Neural progenitor cell (in vitro differentiated cells): ENCODE measurements around the gene WNT6. TPM values are rescaled to one million over a fixed set of nuclear protein-coding genes. Genes with fewer than 3 reads are reported as not detected.

Source experiments
- DNase-seq: peaks from one replicate; pipeline ENCODE4 v3.0.0-alpha.2; 2016; ENCODE audit warnings: low spot score
- H2AFZ ChIP-seq: fragments of 200-600 bp; sonication (generic); replicated peaks from 2 replicates; pipeline ENCODE4 v1.6.1; 2016; ENCODE audit warnings: antibody characterized with exemption
- H3F3A ChIP-seq: fragments of 200-600 bp; sonication (generic); 2 replicates; pipeline ENCODE4 v1.6.1; 2016; ENCODE audit warnings: antibody characterized with exemption, low read depth
- H3K27ac ChIP-seq: fragments of 200-600 bp; sonication (generic); 2 replicates; pipeline ENCODE4 v1.5.1; 2016; ENCODE audit warnings: mild to moderate bottlenecking
- H3K27me3 ChIP-seq: fragments of 200-600 bp; sonication (generic); 2 replicates; pipeline ENCODE4 v1.6.1; 2016; ENCODE audit warnings: mild to moderate bottlenecking, moderate library complexity
- H3K36me3 ChIP-seq: fragments of 200-600 bp; sonication (generic); 2 replicates; pipeline ENCODE4 v1.5.1; 2016
- H3K4me1 ChIP-seq: fragments of 200-600 bp; sonication (generic); 2 replicates; pipeline ENCODE4 v1.6.1; 2016; ENCODE audit warnings: mixed run types
- H3K4me2 ChIP-seq: fragments of 200-600 bp; sonication (generic); 2 replicates; pipeline ENCODE4 v1.6.1; 2016
- H3K4me3 ChIP-seq: fragments of 200-600 bp; sonication (generic); 2 replicates; pipeline ENCODE4 v1.5.1; 2016
- H3K79me2 ChIP-seq: fragments of 200-600 bp; sonication (generic); 2 replicates; pipeline ENCODE4 v1.6.1; 2016; ENCODE audit warnings: low read depth
- H3K9ac ChIP-seq: fragments of 200-600 bp; sonication (generic); 2 replicates; pipeline ENCODE4 v1.6.1; 2016
- H3K9me3 ChIP-seq: fragments of 200-600 bp; sonication (generic); 2 replicates; pipeline ENCODE4 v1.5.1; 2016; ENCODE audit warnings: low read depth
- H4K20me1 ChIP-seq: fragments of 200-600 bp; sonication (generic); 2 replicates; pipeline ENCODE4 v1.6.1; 2016; ENCODE audit warnings: low read depth
- H3K27ac Mint-ChIP-seq: 3 replicates; pipeline ENCODE4 v1.8.0; 2021; ENCODE audit warnings: mixed read lengths
- H3K27me3 Mint-ChIP-seq: 2 replicates; pipeline ENCODE4 v1.8.0; 2022; ENCODE audit warnings: low read depth, mild to moderate bottlenecking, inconsistent platforms, moderate library complexity, mixed read lengths; ENCODE audit not compliant: insufficient read depth
- H3K36me3 Mint-ChIP-seq: 3 replicates; pipeline ENCODE4 v1.8.0; 2021; ENCODE audit warnings: mixed read lengths
- H3K4me1 Mint-ChIP-seq: 3 replicates; pipeline ENCODE4 v1.8.0; 2021; ENCODE audit warnings: mixed read lengths
- H3K4me3 Mint-ChIP-seq: 3 replicates; pipeline ENCODE4 v1.8.0; 2021; ENCODE audit warnings: mild to moderate bottlenecking, moderate library complexity, mixed read lengths
- H3K9me3 Mint-ChIP-seq: 3 replicates; pipeline ENCODE4 v1.8.0; 2020; ENCODE audit warnings: mixed read lengths
- CTCF ChIP-seq: fragments of 200-600 bp; sonication (generic); IDR thresholded peaks from 2 replicates; pipeline ENCODE4 v1.5.1; 2017; ENCODE audit warnings: antibody characterized with exemption, mild to moderate bottlenecking
- EZH2 ChIP-seq: fragments of 200-600 bp; sonication (generic); IDR thresholded peaks from 2 replicates; pipeline ENCODE4 v1.6.1; 2017; ENCODE audit warnings: antibody characterized with exemption, mild to moderate bottlenecking, moderate library complexity
- EZH2phosphoT487 ChIP-seq: fragments of 200-600 bp; sonication (generic); IDR thresholded peaks from 2 replicates; pipeline ENCODE4 v1.6.1; 2017; ENCODE audit warnings: antibody characterized with exemption
- total RNA-seq: library from RNA; depleted of rRNA; stranded (reverse); fragments of >200 nt; gene quantifications from 2 replicates; pipeline ENCODE4 v1.2.3, GENCODE V29; 2015; ENCODE audit warnings: low replicate concordance

Gene WNT6
- total RNA-seq, 1 donor from 2014 or later: not detected

- Histone ChIP-seq H3K9ac (no peak overlapping the region), H3K4me3 (no peak overlapping the region), H3K4me1 (peaks cover 24% of the 10 kb centered on the region), H3K9me3 (no peaks in the 10 kb centered on the region), H3K27ac (no peak overlapping the region), H3F3A (peaks cover 25% of the 10 kb centered on the region), H3K27me3 (peaks cover 100% of the 10 kb centered on the region), H2AFZ (no peak overlapping the region), H3K4me2 (no peak overlapping the region), H3K79me2 (no peaks in the 10 kb centered on the region), H4K20me1 (peaks cover 29% of the 10 kb centered on the region), H3K36me3 (no peaks in the 10 kb centered on the region)
- H3K4me3 Mint-ChIP-seq: no peak overlapping the region
- TF ChIP-seq EZH2phosphoT487 (no peak), EZH2 (no peak), CTCF (no peak)
- H3K27ac Mint-ChIP-seq: no peak overlapping the region
- peaks cover 75% of the 10 kb centered on the region for H3K27me3 Mint-ChIP-seq
- H3K9me3 Mint-ChIP-seq: no peaks in the 10 kb centered on the region
- DNase-seq: no peak
- H3K4me1 Mint-ChIP-seq: peaks cover 18% of the 10 kb centered on the region
- H3K36me3 Mint-ChIP-seq: no peaks in the 10 kb centered on the region
Observed at GRCh38 chr2:218856167-218856895, 3.3 kb upstream of the WNT6 start.

GRCh38 chr2:218856896-218857243 lies 2.7 kb upstream of the WNT6 start:
- H3K9ac ChIP-seq: no peak overlapping the region
- H3K4me2 ChIP-seq: no peak overlapping the region
- peaks cover 30% of the 10 kb centered on the region for H3F3A ChIP-seq
- no peaks in the 10 kb centered on the region for H3K36me3 Mint-ChIP-seq
- H3K9me3 ChIP-seq: no peaks in the 10 kb centered on the region
- peaks cover 80% of the 10 kb centered on the region for H3K27me3 Mint-ChIP-seq
- H3K4me3 Mint-ChIP-seq: no peak overlapping the region
- no peak for TF ChIP-seq EZH2
- TF ChIP-seq CTCF: no peak
- no peak for TF ChIP-seq EZH2phosphoT487
- no peak overlapping the region for H3K27ac Mint-ChIP-seq
- peaks cover 34% of the 10 kb centered on the region for H4K20me1 ChIP-seq
- H2AFZ ChIP-seq: no peak overlapping the region
- no peaks in the 10 kb centered on the region for H3K9me3 Mint-ChIP-seq
- peaks cover 18% of the 10 kb centered on the region for H3K4me1 Mint-ChIP-seq
- H3K36me3 ChIP-seq: no peaks in the 10 kb centered on the region
- H3K79me2 ChIP-seq: no peaks in the 10 kb centered on the region
- no peak for DNase-seq
- no peak overlapping the region for H3K27ac ChIP-seq
- no peak overlapping the region for H3K4me3 ChIP-seq
- H3K4me1 ChIP-seq: peaks cover 24% of the 10 kb centered on the region
- peaks cover 100% of the 10 kb centered on the region for H3K27me3 ChIP-seq

GRCh38 chr2:218857371-218858137 lies 2.1 kb upstream of the WNT6 start:
- Mint-ChIP-seq H3K4me3 (peak overlapping the region; percentile 41), H3K27me3 (peaks cover 86% of the 10 kb centered on the region), H3K9me3 (no peaks in the 10 kb centered on the region), H3K4me1 (peaks cover 18% of the 10 kb centered on the region), H3K27ac (no peak overlapping the region), H3K36me3 (no peaks in the 10 kb centered on the region)
- H4K20me1 ChIP-seq: peaks cover 35% of the 10 kb centered on the region
- DNase-seq: no peak
- H3F3A ChIP-seq: peaks cover 30% of the 10 kb centered on the region
- H3K79me2 ChIP-seq: no peaks in the 10 kb centered on the region
- H3K36me3 ChIP-seq: no peaks in the 10 kb centered on the region
- H3K9me3 ChIP-seq: no peaks in the 10 kb centered on the region
- H3K4me2 ChIP-seq: no peak overlapping the region
- H3K4me3 ChIP-seq: no peak overlapping the region
- TF ChIP-seq CTCF (no peak), EZH2phosphoT487 (no peak), EZH2 (no peak)
- no peak overlapping the region for H2AFZ ChIP-seq
- no peak overlapping the region for H3K9ac ChIP-seq
- peaks cover 24% of the 10 kb centered on the region for H3K4me1 ChIP-seq
- H3K27me3 ChIP-seq: peaks cover 100% of the 10 kb centered on the region
- H3K27ac ChIP-seq: no peak overlapping the region
